GM18951 (cell line): ENCODE measurements around the gene ZPBP2.

Source experiments
- POLR2A ChIP-seq: IDR thresholded peaks from 4 replicates; pipeline ENCODE4 v1.6.1; 2011; ENCODE audit warnings: mild to moderate bottlenecking; ENCODE audit not compliant: insufficient read length, insufficient read depth; ENCODE audit errors: extremely low read depth
- in situ Hi-C: fragments of 300-500 bp; cut with MboI; formaldehyde crosslinking; loops from one replicate; pipeline ENCODE4 v1.12.0; 2022; ENCODE audit warnings: low sequenced_read_pairs, mixed read lengths, inconsistent platforms; ENCODE audit not compliant: unreplicated experiment

Gene ZPBP2

DNA sequence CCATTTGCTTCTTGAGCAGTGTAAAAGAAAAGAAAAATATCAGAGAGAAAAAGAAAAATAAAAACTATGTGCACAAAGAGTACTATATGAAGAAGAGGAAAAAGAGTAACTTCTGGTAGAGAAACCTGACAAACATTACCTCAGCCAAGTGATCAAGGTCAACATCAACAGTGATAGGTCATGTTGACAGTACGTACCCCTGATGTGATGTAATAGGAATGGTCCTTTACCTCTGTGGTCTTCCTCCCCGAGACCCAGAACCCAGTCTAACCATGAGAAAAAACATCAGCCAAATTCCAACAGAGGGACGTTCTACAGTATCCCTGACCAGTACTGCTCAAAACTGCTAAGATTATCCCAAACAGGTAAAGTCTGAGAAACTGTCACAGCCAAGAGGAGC lies 46.0 kb downstream of the ZPBP2 start:
- TF ChIP-seq POLR2A = no peak
- in situ Hi-C loops = no loop called here

DNA sequence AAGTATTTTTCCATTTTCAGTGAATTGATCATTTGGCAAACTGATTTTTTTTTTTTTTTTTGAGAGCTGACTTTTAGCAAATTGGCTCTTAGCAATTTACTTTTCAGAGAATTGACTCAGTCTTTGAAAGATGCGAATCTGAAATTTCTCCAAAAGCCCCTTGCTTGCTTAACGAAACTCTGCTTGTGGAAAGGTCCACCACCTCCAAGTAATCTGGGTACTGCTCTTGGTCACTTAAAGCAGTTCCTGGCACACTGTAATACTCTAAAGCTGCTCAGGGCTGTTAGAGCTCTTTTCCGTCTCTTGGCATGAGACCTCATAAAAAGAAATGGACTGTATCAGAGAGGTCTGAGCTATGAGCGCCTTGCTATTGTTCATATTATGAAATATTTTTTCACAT lies 47.6 kb downstream of the ZPBP2 start:
- in situ Hi-C loops = no loop called here
- no peak for TF ChIP-seq POLR2A

DNA sequence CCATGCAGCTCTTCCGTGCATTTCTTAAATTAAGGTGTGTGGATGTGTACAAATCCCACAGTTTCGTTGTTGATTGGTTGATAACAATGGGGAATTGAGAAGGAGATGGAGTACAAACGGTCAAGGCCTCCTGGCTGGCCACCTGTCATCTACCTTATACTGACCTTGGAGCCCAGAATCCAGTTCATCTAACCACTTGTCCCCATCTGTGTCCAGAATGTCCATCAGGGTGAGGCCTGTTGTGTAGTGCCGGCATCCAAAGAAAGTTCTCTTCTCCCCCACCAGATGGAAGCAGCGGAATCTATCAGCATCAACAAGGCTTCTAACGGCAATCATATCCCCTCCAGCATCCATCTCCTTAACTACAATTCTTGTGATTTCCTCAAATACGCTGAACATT lies 48.9 kb downstream of the ZPBP2 start:
- TF ChIP-seq POLR2A = no peak
- in situ Hi-C loops = no loop called here

DNA sequence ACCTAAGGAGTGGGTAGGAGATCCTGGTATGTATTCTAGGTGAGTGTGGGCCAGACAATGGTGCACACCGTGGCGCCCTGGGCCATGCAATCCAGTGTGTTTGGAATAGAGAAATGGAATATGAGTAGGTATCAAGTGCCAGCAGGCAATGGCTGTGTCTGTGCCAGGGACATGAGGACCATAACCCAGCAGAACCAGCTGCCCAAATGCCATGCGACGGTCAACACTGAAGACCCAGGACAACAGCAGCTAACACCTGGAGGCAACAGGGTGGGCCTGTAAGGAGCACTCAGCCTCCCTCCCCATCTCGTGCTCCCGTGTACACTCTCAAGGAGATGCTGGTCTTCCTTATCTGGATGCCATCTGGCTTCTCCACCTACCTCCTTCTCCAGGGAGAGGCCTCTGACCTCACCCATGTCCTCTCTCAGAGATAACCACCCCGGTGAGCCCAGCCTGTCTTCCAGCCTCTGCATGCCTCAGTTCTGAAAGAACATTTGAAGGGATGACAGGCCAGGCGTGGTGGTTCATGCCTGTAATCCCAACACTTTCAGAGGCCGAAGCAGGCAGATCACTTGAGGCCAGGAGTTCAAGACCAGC lies 51.2 kb downstream of the ZPBP2 start:
- no peak for TF ChIP-seq POLR2A
- in situ Hi-C loops = no loop called here

DNA sequence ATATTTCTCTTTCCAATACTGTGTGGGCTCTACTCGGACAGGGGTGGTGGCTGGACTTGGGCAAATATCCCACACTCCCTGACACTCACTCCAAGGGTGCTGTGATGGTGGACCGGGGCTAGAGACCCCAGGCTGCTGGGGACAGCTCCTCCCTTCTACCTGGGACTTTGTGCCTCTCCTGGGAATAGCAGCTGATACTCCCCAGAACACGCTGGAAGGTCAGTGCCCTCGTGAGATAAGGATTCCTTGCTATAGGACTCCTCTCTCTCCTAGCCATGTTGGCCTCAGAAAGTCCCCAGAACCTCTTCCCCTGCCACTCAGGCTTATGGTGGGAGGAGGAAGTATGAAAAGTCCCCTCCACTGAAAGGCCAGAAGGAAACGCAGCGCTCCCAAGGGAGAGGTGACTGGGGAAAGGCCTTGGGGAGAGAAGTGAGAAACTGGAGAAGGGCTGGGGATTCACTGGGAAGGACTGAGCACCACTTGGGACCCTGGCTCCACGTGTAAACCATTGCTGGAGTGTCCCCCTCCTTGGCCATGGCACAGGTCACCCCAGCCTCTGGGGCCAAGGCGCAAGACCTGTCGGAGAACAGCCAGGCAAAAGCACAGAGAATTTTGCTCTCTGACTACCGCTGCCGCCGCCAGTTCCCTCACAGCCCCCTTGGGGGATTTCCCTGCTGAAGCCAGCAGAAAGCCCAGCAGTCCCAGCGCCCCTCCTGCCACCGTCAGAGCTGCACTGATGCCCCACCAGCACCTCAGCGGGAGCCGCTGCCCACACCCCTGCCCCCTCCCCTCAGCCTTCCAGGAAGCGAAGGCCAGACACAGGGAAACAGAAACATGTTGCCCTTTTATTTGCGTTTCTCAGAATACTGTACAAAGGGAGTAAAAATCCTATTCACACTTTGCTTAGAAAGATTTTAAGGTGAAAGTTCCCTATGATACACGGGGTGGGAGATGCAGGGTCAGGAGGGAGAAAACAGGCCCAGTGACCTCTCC lies 52.5 kb downstream of the ZPBP2 start:
- no peak for TF ChIP-seq POLR2A
- in situ Hi-C loops = no loop called here

DNA sequence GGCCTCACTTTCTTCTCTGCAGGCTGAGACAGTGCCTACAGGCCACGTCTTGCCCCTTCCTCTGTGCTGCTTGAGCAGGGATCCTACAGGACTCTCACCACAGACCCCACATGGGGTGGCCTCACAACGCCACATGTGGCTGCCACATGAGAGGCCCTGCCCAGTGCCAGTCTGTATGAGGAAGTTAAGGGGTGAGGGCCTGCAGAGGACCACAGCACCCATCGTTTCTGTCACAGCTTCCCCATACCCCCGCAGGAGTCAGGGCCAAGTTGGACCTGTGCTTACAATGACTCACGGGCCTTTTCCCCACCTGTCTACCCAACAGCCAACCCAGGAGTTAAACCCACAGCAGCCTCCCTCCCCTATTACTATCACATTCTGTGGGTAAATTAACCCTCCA lies 53.3 kb downstream of the ZPBP2 start:
- in situ Hi-C loops = no loop called here
- no peak for TF ChIP-seq POLR2A

DNA sequence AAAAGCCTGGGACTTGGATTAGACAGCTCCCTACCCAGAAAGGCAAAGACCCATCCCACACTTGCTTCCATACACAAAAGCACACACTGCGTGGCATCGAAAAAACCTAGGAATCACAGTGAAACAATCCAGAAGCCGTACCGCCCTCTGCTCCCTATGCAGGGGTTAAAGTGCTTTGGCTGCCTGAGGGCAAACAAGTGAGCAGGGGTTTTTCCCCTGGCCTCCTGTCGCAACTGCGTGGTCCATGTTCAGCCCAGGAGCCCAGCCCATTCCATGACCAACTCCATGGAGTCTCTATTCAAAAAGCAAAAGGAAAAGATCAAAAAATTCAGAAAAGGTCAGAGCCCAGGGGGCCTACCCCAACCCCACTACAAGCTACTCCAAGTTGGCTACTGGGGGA lies 54.0 kb downstream of the ZPBP2 start:
- in situ Hi-C loops = no loop called here
- TF ChIP-seq POLR2A = no peak

DNA sequence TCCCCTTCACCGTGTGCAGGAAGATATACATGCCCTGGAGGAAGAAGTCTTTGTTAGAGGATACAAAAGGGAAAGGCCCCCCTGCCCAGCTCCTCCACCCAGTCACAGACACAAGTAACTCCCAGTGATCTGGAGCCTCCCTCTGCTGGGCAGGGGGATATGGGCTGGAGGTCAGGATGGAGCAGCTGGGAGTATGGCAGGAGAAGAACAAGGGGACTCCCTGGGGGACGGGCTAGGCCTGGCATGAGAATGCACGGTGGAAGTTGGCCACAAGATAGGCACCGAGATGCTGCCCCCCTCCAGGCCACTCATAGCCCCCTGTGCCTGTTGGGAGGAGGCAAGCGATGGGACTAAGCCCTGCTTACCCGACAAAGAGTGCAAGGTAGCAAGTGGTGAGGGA lies 55.2 kb downstream of the ZPBP2 start:
- in situ Hi-C loops = no loop called here
- no peak for TF ChIP-seq POLR2A

DNA sequence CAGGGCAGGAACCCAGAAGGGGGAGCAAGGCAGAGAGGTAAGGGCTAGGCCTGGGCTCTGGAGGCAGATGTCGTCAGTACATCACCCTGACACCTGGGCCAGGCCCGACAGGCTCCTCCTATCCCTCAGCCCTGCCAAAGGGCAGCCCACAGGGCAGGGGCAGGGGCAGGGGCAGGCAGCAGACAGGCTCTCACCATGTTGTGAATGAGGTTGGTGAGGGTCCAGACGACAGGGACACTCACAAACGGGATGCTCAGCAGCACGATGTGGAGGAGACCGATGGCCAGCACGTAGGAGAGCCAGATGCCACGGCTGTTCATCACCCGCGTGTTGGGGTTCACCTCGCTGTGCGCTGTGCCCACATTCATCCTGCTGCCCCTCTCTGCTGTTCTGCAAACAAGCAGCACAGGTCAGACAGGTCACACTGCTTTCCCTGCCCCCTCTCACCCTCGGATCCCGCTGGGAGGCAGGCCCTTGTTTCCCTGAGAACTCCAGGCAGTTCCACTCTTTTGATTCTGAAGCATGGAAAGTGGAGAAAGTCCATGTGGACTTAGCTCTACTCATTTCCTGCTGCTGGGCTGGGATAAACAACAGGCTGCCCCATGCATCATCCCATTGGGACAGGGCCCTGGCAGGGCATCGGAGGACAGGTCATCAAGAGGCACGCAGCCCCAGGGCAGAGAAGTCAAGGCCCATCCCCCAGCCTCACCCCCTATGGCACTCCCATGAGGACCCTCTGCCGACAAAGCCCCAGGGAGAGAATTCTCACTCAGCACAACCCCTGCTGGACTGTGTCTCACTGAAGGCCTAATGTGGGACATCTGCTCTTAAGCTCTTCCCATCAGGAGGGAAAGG lies 56.1 kb downstream of the ZPBP2 start:
- in situ Hi-C loops = no loop called here
- no peak for TF ChIP-seq POLR2A

DNA sequence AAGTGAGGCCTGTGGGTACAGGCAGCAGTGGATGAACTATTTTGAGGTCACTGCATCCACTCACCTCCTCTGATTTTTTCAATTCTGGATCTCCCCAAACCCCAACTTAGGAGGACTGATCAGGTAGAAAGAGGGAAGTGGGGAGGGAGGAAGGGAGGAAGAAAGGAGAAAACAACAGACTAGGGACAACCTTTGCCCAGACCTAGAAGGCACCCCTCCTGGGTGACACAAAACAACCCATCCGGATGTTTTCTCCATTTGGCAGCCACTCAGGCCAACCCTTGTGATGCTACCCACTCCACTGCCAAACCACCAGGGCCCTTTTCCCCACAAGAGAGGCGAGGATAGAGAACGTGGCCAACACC lies 56.7 kb downstream of the ZPBP2 start:
- TF ChIP-seq POLR2A = no peak
- in situ Hi-C loops = no loop called here

DNA sequence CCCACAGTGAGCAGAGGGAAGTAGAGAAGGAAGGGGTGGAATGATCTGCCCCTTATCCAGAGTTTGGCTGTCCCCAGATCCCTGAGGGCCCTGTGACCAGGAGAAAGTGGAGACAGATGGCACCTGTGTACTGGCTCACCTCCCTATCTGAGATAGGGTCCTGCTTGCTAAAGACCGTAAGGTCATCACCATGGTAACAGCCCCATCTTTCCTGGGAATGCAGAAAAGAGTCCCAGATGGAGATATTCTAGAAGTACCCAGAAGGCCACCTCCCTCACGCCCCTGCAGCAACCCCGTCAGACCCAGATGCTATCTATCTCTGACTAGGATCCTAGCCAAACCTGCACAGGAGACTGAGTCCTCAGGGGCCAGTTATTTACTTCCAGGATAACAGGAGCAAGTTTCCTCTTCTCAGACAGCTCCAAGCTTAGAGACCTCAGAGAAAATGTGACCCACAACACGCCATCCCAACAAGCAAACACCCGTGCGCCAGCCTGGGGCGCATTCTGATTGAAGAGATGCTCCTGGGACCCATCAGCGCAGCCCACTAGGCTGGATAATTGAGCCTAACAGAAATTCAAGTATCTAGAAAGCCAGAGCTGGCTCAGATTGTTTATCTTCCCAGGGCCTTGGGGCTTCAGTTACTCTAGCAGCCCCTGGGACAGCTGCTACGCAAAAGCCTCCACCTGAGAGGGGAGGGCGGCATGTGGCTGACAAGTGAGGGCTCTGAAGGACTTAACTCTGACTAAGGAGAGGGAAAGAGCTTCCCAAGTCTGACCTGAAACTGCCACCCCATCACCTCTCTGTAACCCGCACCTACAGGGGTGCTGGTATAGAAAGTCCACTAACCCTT lies 57.5 kb downstream of the ZPBP2 start:
- in situ Hi-C loops = no loop called here
- TF ChIP-seq POLR2A = no peak

DNA sequence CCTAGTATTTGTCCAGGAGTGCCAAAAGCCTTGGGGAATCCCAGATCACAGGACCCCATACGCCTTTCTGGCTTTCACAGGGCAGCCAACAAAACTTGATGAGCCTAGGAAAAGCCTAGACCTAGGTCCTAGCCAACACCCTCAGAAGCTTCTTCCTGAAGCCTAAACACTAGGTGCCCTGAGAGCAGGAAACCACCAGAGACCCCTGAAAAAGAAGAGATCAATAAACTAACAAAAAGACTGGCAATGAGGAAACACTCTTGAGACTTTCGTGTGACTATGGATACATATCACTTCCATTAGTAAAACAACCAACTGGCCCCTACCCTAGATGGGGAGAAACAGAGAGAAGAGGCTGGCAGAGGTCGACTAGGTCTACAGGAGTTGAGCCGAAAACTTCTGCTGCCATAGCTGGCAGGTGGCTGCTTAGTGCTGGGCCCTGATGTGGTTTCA lies 58.2 kb downstream of the ZPBP2 start:
- TF ChIP-seq POLR2A = no peak
- in situ Hi-C loops = no loop called here
